Smooth muscle cell (in vitro differentiated cells): ENCODE measurements around the gene DCN. TPM values are rescaled to one million over a fixed set of nuclear protein-coding genes. Genes with fewer than 3 reads are reported as not detected.
A peak's percentile ranks its signal among the peaks of the same experiment; 100 is the strongest.

ENCODE experiments used
- DNase-seq: peaks from one replicate; lab custom pipeline; 2025; ENCODE audit not compliant: unreplicated experiment; lab: John Stamatoyannopoulos, UW
- H2AFZ ChIP-seq: fragments of 200-600 bp; sonication (generic); 2 replicates; pipeline ENCODE4 v1.6.0; 2016; ENCODE audit warnings: antibody characterized with exemption, low read depth, mild to moderate bottlenecking
- H3F3A ChIP-seq: fragments of 200-600 bp; sonication (generic); 2 replicates; pipeline ENCODE4 v1.6.0; 2017; ENCODE audit warnings: antibody characterized with exemption, low read depth
- H3K27ac ChIP-seq: fragments of 200-600 bp; sonication (generic); 2 replicates; pipeline ENCODE4 v1.5.1; 2016; ENCODE audit warnings: low read depth, mild to moderate bottlenecking
- H3K27me3 ChIP-seq: fragments of 200-600 bp; sonication (generic); 2 replicates; pipeline ENCODE4 v1.6.1; 2016; ENCODE audit warnings: low read depth, mild to moderate bottlenecking
- H3K36me3 ChIP-seq: fragments of 200-600 bp; sonication (generic); 2 replicates; pipeline ENCODE4 v1.5.1; 2016; ENCODE audit warnings: low read depth
- H3K4me1 ChIP-seq: fragments of 200-600 bp; sonication (generic); 2 replicates; pipeline ENCODE4 v1.5.1; 2016; ENCODE audit warnings: low read depth
- H3K4me2 ChIP-seq: fragments of 200-600 bp; sonication (generic); 2 replicates; pipeline ENCODE4 v1.6.0; 2016; ENCODE audit warnings: mild to moderate bottlenecking
- H3K4me3 ChIP-seq: fragments of 200-600 bp; sonication (generic); 2 replicates; pipeline ENCODE4 v1.5.1; 2016; ENCODE audit warnings: mild to moderate bottlenecking
- H3K79me2 ChIP-seq: fragments of 200-600 bp; sonication (generic); 2 replicates; pipeline ENCODE4 v1.6.0; 2016; ENCODE audit warnings: low read depth, mild to moderate bottlenecking
- H3K9ac ChIP-seq: fragments of 200-600 bp; sonication (generic); 2 replicates; pipeline ENCODE4 v1.6.0; 2016; ENCODE audit warnings: low read depth
- H3K9me3 ChIP-seq: fragments of 200-600 bp; sonication (generic); replicated peaks from 2 replicates; pipeline ENCODE4 v1.5.1; 2016; ENCODE audit warnings: low read depth
- H4K20me1 ChIP-seq: fragments of 200-600 bp; sonication (generic); 2 replicates; pipeline ENCODE4 v1.6.0; 2016; ENCODE audit warnings: low read depth
- CTCF ChIP-seq: fragments of 200-600 bp; sonication (generic); IDR thresholded peaks from 2 replicates; pipeline ENCODE4 v1.5.1; 2017; ENCODE audit warnings: borderline replicate concordance, mild to moderate bottlenecking, antibody characterized with exemption; ENCODE audit not compliant: insufficient read depth, poor library complexity, severe bottlenecking
- WGBS: methylation state at CpG from one replicate; pipeline ENCODE4 v1.1.7; 2016; ENCODE audit warnings: low lambda C conversion rate; 5-methylcytosine and 5-hydroxymethylcytosine counted together
- polyA plus RNA-seq: library from polyadenylated mRNA; unstranded; fragments of >200 nt; fragmentation: Nextera tagmentation; extraction: Ambion mirVana; gene quantifications from 2 replicates; pipeline ENCODE4 v1.2.1, GENCODE V29; 2016
- total RNA-seq: library from RNA; depleted of rRNA; stranded (reverse); fragments of >200 nt; gene quantifications from 2 replicates; pipeline ENCODE4 v1.2.3, GENCODE V29; 2014

Gene DCN
- total and polyA plus RNA-seq, 2 experiments from 2014 or later: 1,354 to 1,657 TPM

- Histone ChIP-seq H3K79me2 (peaks cover 81% of the 10 kb centered on the region), H3K4me1 (peaks cover 35% of the 10 kb centered on the region), H2AFZ (no peak overlapping the region), H4K20me1 (no peaks in the 10 kb centered on the region), H3K27me3 (no peaks in the 10 kb centered on the region), H3F3A (peaks cover 22% of the 10 kb centered on the region), H3K4me3 (peak overlapping the region; percentile 58), H3K4me2 (peak overlapping the region; percentile 90), H3K9me3 (no peaks in the 10 kb centered on the region), H3K9ac (peak overlapping the region; percentile 70), H3K36me3 (peaks cover 4% of the 10 kb centered on the region), H3K27ac (peak overlapping the region; percentile 91)
- 91% methylated on average over 1 of the region's 1 CpG for WGBS
- no peak for DNase-seq
- TF ChIP-seq CTCF: no peak
These were observed 3.8 kb downstream of the DCN start for GRCh38 chr12:91178781-91179180.

GRCh38 chr12:91178139-91178561 lies 4.5 kb downstream of the DCN start:
- no peak for DNase-seq
- Histone ChIP-seq H3F3A (peaks cover 19% of the 10 kb centered on the region), H3K4me3 (peak overlapping the region; percentile 58), H2AFZ (peak overlapping the region; percentile 46), H3K27ac (peak overlapping the region; percentile 91), H4K20me1 (no peaks in the 10 kb centered on the region), H3K36me3 (peaks cover 4% of the 10 kb centered on the region), H3K79me2 (peaks cover 87% of the 10 kb centered on the region), H3K9me3 (no peaks in the 10 kb centered on the region), H3K4me1 (peaks cover 28% of the 10 kb centered on the region), H3K4me2 (peak overlapping the region; percentile 90), H3K9ac (peak overlapping the region; percentile 28), H3K27me3 (no peaks in the 10 kb centered on the region)
- WGBS: 39% methylated on average over 7 of the region's 7 CpGs
- peak; percentile 37 for TF ChIP-seq CTCF

- Histone ChIP-seq H4K20me1 (no peaks in the 10 kb centered on the region), H3K27me3 (no peaks in the 10 kb centered on the region), H3K4me3 (peak overlapping the region; percentile 58), H3F3A (peaks cover 19% of the 10 kb centered on the region), H3K9ac (peak overlapping the region; percentile 28), H3K27ac (peak overlapping the region; percentile 91), H3K79me2 (peaks cover 89% of the 10 kb centered on the region), H3K4me2 (peak overlapping the region; percentile 90), H2AFZ (no peak overlapping the region), H3K36me3 (peaks cover 6% of the 10 kb centered on the region), H3K9me3 (no peaks in the 10 kb centered on the region), H3K4me1 (peaks cover 24% of the 10 kb centered on the region)
- TF ChIP-seq CTCF: no peak
- DNase-seq: no peak
- WGBS: 33% methylated on average over 1 of the region's 1 CpG
These were observed 5.2 kb downstream of the DCN start for GRCh38 chr12:91177381-91177780.

- Histone ChIP-seq H3K36me3 (peaks cover 11% of the 10 kb centered on the region), H3K79me2 (peaks cover 89% of the 10 kb centered on the region), H4K20me1 (no peaks in the 10 kb centered on the region), H3K27me3 (no peaks in the 10 kb centered on the region), H3K4me3 (peak overlapping the region; percentile 58), H3K9me3 (no peaks in the 10 kb centered on the region), H3K4me2 (peak overlapping the region; percentile 90), H3K9ac (no peak overlapping the region), H3F3A (peaks cover 19% of the 10 kb centered on the region), H3K27ac (peak overlapping the region; percentile 91), H2AFZ (no peak overlapping the region), H3K4me1 (peaks cover 24% of the 10 kb centered on the region)
- TF ChIP-seq CTCF: no peak
- WGBS: 94% methylated on average over 3 of the region's 3 CpGs
- no peak for DNase-seq
These were observed 5.7 kb downstream of the DCN start for GRCh38 chr12:91176915-91177314.
